Stomach (tissue), 4 donors: ENCODE results near the gene PDE9A.

Experiments
- EP300 ChIP-seq: sonication (generic); formaldehyde crosslinking; IDR thresholded peaks from one replicate; pipeline ENCODE4 v1.6.1; 2017; ENCODE audit warnings: antibody characterized with exemption
- POLR2A ChIP-seq, 4 donors: fragments of 450-650 bp; IDR thresholded peaks; one replicate each; pipeline ENCODE4 v1.6.1; 2016; ENCODE audit warnings: antibody characterized with exemption in 4 of 4, control low read depth in 2 of 4, mild to moderate bottlenecking in 1 of 4, moderate library complexity in 1 of 4

DNA sequence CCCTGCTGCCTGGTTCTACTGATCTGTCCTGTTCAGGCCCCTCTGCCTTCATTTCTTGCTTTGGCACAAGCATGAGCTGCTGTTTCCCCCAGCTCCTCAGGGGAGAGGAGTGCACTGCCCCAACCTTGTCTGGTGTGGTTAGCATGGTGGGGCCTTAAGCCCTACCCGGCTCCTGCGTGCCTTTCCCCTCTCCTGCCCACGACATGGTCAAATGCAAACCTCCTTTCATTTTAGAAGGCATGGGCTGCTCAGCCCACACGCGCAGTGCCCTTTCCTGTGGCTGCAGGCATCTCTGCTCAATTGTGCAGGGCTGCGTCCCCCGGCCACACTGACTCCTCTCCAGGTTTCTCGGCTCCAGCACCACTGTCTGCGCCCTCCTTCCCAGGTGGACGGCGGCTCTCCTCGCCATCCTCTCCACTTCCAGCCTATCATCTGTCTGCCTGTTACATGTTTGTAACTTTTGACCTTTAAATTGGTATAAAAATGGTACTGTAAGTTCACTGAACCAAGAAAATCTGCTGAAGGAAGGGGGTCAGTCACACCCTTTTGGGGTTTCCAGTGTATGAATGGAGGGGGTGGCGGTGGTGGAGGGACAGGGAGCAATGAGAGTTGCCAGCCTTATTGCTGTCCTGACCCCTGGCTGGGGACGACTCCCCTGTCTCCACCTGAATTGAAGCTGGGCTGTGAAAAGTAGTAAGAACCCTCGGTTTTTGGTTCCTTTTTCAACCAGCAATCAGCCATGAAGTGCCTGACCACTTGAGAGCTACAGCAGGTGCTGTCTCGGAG lies 5.1 kb downstream of the PDE9A start:
- no peak for TF ChIP-seq EP300
- no peak for TF ChIP-seq POLR2A (IDR thresholded peaks at IDR 0.05)
